ENCODE results near the gene CFAP74. TPM values are rescaled to one million over a fixed set of nuclear protein-coding genes. Genes with fewer than 3 reads are reported as not detected.

The CFAP74 gene
- total and polyA plus RNA-seq, 2 of the 13 experiments (the other 11 are each of a cell fraction or from before 2014, with no cell fraction given): 0.27 to 0.62 TPM

DNA sequence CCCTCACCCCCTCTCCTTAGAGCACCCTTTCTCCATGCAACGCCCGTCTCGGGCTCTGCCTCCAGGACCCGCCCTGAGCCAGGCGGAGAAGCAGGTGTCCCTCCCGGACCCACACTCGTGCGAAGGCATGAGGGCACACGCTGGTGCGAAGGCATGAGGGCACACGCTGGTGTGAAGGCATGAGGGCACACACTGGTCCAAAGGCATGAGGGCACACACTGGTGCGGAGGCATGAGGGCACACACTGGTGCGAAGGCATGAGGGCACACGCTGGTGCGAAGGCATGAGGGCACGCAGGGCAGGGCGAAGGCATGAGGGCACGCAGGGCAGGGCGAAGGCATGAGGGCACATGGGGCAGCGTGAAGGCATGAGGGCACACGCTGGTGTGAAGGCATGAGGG is 78.7 kb downstream of the CFAP74 start:
- no peak overlapping the region for H3K27ac ChIP-seq (ENCODE audit: extremely low read length, insufficient read depth, low read length)
- H3K4me2 ChIP-seq (ENCODE audit: low read depth, low read length): no peak overlapping the region
- no peak for FAIRE-seq
- 67% methylated on average over 21 of the region's 21 CpGs for WGBS (ENCODE audit: low lambda C conversion rate)
- no peaks in the 10 kb centered on the region for H3K36me3 ChIP-seq (replicated peaks in 1 of 2; ENCODE audit: control insufficient read depth in 1 of 2, insufficient read depth in 2 of 2, low read length in 2 of 2)
- no peak overlapping the region for H3K9ac ChIP-seq (ENCODE audit: insufficient read depth, low read depth, low read length)
- intact Hi-C loops (cut with micrococcal nuclease; ENCODE audit: unreplicated experiment): no loop called here
- no peak overlapping the region for H2AFZ ChIP-seq (ENCODE audit: low read length)
- H3K79me2 ChIP-seq (ENCODE audit: insufficient read depth, low read length): no peaks in the 10 kb centered on the region
- H3K27me3 ChIP-seq (ENCODE audit: control insufficient read depth in 1 of 2, insufficient read depth in 2 of 2, low read length in 2 of 2): peaks cover 26 to 47% of the 10 kb centered on the region in 2 experiments; a peak in 4 of 5 replicates
- BruUV-seq (replicated peaks): no TSS peak
- H3K4me3 ChIP-seq (replicated peaks in 1 of 3; ENCODE audit: insufficient read depth in 1 of 3, low read depth in 2 of 3, low read length in 3 of 3): no peak overlapping the region
- no peak for ATAC-seq
- in situ Hi-C loops (cut with HindIII; ENCODE audit: extremely low pct_ligation_motif_present, low pct_unique_long_range_greater_than_20kb): no loop called here
- H3K9me3 ChIP-seq (ENCODE audit: low read length): no peaks in the 10 kb centered on the region
- H3K4me1 ChIP-seq (ENCODE audit: insufficient read depth, low read length): peaks cover 64% of the 10 kb centered on the region
- no peak for DNase-seq (ENCODE audit: low spot score)
- ChIA-PET POLR2A (interaction anchor here (1.5 to 3.3 kb wide), 2 partner anchors 16 to 18 kb away, joined by 13 to 55 read pairs; no protein-coding TSS in a partner anchor), CTCF (ENCODE audit: low intra/inter-chr PET ratio, low total read pairs) (no interaction called here)
- H4K20me1 ChIP-seq (ENCODE audit: insufficient read depth, low read length): no peaks in the 10 kb centered on the region
- TF ChIP-seq, protein P1, sequence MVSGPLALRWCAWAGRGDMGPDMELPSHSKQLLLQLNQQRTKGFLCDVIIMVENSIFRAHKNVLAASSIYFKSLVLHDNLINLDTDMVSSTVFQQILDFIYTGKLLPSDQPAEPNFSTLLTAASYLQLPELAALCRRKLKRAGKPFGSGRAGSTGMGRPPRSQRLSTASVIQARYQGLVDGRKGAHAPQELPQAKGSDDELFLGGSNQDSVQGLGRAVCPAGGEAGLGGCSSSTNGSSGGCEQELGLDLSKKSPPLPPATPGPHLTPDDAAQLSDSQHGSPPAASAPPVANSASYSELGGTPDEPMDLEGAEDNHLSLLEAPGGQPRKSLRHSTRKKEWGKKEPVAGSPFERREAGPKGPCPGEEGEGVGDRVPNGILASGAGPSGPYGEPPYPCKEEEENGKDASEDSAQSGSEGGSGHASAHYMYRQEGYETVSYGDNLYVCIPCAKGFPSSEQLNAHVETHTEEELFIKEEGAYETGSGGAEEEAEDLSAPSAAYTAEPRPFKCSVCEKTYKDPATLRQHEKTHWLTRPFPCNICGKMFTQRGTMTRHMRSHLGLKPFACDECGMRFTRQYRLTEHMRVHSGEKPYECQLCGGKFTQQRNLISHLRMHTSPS (CRISPR knock-in tag; IDR thresholded peaks at IDR 0.05; ENCODE audit: low read depth): peak; percentile 66
- TF ChIP-seq HNRNPL (IDR thresholded peaks at IDR 0.05; ENCODE audit: low read depth, low read length) (peak; percentile 95), ZSCAN30 (CRISPR knock-in tag; IDR thresholded peaks at IDR 0.05) (no peak), ZNF607 (CRISPR knock-in tag; IDR thresholded peaks at IDR 0.05; ENCODE audit: borderline replicate concordance) (no peak), ZNF431 (CRISPR knock-in tag; IDR thresholded peaks at IDR 0.05; ENCODE audit: borderline replicate concordance, low read depth) (no peak), ZNF326 (CRISPR knock-in tag; IDR thresholded peaks at IDR 0.05; ENCODE audit: borderline replicate concordance) (no peak), ZNF687 (CRISPR knock-in tag; IDR thresholded peaks at IDR 0.05) (peak; percentile 37; the same call in 1 of the 2 replicates)
- TF ChIP-seq, protein P2, sequence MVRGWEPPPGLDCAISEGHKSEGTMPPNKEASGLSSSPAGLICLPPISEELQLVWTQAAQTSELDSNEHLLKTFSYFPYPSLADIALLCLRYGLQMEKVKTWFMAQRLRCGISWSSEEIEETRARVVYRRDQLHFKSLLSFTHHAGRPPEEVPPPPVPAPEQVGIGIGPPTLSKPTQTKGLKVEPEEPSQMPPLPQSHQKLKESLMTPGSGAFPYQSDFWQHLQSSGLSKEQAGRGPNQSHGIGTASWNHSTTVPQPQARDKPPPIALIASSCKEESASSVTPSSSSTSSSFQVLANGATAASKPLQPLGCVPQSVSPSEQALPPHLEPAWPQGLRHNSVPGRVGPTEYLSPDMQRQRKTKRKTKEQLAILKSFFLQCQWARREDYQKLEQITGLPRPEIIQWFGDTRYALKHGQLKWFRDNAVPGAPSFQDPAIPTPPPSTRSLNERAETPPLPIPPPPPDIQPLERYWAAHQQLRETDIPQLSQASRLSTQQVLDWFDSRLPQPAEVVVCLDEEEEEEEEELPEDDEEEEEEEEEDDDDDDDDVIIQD (CRISPR knock-in tag; IDR thresholded peaks at IDR 0.05; ENCODE audit: low read depth): no peak
- TF ChIP-seq, protein P3, sequence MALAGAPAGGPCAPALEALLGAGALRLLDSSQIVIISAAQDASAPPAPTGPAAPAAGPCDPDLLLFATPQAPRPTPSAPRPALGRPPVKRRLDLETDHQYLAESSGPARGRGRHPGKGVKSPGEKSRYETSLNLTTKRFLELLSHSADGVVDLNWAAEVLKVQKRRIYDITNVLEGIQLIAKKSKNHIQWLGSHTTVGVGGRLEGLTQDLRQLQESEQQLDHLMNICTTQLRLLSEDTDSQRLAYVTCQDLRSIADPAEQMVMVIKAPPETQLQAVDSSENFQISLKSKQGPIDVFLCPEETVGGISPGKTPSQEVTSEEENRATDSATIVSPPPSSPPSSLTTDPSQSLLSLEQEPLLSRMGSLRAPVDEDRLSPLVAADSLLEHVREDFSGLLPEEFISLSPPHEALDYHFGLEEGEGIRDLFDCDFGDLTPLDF (CRISPR knock-in tag; IDR thresholded peaks at IDR 0.05): no peak
- TF ChIP-seq, protein P4, sequence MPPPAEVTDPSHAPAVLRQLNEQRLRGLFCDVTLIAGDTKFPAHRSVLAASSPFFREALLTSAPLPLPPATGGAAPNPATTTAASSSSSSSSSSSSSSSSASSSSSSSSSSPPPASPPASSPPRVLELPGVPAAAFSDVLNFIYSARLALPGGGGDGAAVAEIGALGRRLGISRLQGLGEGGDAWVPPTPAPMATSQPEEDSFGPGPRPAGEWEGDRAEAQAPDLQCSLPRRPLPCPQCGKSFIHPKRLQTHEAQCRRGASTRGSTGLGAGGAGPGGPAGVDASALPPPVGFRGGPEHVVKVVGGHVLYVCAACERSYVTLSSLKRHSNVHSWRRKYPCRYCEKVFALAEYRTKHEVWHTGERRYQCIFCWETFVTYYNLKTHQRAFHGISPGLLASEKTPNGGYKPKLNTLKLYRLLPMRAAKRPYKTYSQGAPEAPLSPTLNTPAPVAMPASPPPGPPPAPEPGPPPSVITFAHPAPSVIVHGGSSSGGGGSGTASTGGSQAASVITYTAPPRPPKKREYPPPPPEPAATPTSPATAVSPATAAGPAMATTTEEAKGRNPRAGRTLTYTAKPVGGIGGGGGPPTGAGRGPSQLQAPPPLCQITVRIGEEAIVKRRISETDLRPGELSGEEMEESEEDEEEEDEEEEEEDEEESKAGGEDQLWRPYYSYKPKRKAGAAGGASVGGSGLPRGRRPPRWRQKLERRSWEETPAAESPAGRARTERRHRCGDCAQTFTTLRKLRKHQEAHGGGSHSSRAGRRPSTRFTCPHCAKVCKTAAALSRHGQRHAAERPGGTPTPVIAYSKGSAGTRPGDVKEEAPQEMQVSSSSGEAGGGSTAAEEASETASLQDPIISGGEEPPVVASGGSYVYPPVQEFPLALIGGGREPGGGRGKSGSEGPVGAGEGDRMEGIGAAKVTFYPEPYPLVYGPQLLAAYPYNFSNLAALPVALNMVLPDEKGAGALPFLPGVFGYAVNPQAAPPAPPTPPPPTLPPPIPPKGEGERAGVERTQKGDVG (CRISPR knock-in tag; IDR thresholded peaks at IDR 0.05; ENCODE audit: borderline replicate concordance): no peak

Measured in HepG2 (cell line).